Liver (tissue), 3 donors: ENCODE results near the gene GPR68.

Experiments
- CTCF ChIP-seq: fragments of 150-350 bp; IDR thresholded peaks from 2 replicates; pipeline ENCODE4 v1.5.1; 2017; ENCODE audit warnings: improper control_type of control experiment, low read depth, low read length; ENCODE audit not compliant: missing input control
- TAF1 ChIP-seq: conservative IDR thresholded peaks from 2 replicates; pipeline ENCODE4 v1.6.1; 2016; ENCODE audit warnings: antibody characterized with exemption, mild to moderate bottlenecking
- donor health status: healthy.
- donor health status: healthy.

GRCh38 chr14:91185721-91186120, 58.8 kb downstream of the GPR68 start:
- TF ChIP-seq CTCF (no peak), TAF1 (no peak)
